Stromal cell of bone marrow (primary cell): ENCODE data around the gene SCAMP4.

ENCODE experiments used
- DNase-seq: peaks from one replicate; pipeline ENCODE4 v3.0.0-alpha.2; 2012; ENCODE audit warnings: low read depth

SCAMP4 gene

GRCh38 chr19:1912760-1913505 lies 7.7 kb downstream of the SCAMP4 start:
- DNase-seq = no peak

- DNase-seq = no peak
Measured at GRCh38 chr19:1913781-1914577, 8.8 kb downstream of the SCAMP4 start.

DNA sequence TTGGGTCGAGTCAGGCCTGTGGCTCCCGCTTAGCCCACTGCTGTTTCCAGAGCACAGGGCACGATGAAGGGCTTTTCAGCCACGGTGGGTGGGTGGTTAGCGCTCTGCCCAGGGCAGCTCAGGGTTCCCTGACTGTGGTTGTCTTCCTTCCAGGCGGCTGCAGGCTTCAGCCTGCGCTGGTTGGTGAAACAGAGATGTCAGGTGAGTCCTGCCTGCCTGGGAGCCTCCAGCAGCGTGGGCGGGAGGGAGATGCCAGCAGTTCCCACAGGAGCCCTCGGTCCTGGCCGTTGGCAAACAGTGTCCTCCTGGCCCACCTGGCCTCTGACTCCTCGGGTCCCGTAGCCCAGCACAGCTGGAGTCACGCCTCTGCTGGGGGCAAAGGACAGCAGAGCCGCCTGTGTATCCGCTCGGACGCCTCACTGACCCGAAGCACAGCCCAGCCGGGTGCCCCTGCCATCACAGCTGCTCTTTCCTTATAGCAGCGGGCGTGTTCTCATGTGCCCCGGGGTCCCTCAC lies 9.7 kb downstream of the SCAMP4 start:
- no peak for DNase-seq

- DNase-seq = no peak
Measured at GRCh38 chr19:1917146-1917545, 11.9 kb downstream of the SCAMP4 start.

DNA sequence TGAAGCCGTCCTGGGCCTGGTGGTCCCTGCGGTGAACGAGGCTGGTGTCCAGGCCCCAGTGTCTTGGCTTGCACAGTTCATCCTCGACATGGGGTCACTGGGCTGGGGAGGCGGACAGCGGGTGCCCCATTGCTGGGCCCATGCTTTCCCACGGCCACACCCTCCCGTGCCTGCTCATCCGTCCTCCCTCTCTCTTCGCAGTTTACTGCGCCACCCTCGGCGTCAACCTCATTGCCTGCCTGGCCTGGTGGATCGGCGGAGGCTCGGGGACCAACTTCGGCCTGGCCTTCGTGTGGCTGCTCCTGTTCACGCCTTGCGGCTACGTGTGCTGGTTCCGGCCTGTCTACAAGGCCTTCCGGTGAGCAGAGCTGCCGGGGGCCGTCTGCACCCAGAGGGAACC lies 12.7 kb downstream of the SCAMP4 start:
- DNase-seq = no peak

- no peak for DNase-seq
Measured at GRCh38 chr19:1918975-1919374, 13.8 kb downstream of the SCAMP4 start.

DNA sequence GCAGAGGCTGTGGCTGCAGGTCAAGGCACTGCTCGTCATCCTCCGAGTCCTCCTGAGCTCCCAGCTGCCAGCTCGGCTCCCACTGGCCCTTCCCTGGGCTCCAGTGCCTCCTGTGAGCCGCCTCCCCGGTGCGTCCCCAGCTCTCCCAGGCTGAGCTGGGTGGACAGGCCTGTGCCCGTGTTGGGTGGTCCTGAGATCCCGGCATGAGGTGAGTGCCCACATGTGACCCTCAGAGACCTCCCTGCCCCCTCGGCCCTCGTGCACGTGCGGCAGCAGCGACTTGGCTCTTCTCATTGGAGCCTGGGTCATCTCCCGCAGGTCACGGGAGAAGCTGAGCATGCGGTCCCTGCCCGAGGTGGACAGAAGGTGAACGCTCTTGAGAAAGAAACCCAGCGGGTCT lies 15.4 kb downstream of the SCAMP4 start:
- no peak for DNase-seq

DNA sequence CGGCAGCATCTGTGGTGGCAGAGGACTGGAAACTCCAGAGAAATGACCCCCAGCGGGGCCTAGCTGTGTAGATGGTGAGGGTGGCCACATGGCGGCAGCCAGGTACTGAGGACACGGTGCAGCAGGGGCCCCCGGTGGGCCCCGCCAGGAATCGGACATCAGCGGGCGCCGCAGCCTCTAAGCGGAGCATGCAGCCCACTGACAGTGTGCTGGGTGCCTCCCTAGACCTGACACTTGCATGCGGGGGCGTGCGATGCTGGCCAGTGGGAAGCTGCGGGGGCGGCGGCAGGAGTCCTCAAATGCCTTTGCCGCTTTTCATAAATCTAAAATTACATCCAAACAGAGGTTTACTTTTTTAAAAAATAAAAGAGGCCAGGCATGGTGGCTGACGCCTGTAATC lies 16.1 kb downstream of the SCAMP4 start:
- no peak for DNase-seq

- DNase-seq = no peak
Measured at GRCh38 chr19:1921825-1922224, 16.6 kb downstream of the SCAMP4 start.

- DNase-seq = no peak
Measured at GRCh38 chr19:1922803-1923202, 17.6 kb downstream of the SCAMP4 start.

- DNase-seq = no peak
Measured at GRCh38 chr19:1923319-1923718, 18.1 kb downstream of the SCAMP4 start.

DNA sequence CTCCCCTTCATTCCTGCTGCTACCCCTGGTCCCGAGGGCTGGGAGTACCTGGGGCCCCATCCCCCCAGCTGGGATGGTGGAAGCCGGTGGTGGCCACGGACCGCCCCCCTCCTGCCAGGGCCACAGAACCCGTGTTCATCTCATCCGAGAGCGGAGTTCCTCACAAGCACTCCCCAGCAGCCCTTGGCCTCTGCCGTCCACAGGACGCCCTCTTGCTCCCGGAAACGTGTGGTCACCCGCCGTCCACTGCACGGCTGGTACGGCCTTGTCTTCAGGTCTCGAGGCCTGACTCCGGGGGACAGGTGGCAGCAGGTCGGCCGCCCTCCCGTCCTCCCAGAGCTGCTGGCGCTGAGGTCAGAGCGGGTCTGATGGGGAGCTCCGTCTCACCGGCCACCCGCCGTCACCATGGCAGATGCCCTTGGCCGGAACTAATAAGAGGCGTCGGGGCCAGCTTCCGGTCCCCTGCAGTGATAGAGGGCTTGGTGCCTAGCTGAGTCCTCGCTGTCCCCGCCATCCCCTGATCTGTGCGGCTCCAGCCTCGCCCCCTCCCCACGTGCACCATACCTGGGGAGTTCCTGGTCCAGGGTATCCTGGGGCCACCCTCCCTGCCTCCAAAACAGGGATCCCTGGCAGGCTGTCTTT lies 19.2 kb downstream of the SCAMP4 start:
- no peak for DNase-seq

DNA sequence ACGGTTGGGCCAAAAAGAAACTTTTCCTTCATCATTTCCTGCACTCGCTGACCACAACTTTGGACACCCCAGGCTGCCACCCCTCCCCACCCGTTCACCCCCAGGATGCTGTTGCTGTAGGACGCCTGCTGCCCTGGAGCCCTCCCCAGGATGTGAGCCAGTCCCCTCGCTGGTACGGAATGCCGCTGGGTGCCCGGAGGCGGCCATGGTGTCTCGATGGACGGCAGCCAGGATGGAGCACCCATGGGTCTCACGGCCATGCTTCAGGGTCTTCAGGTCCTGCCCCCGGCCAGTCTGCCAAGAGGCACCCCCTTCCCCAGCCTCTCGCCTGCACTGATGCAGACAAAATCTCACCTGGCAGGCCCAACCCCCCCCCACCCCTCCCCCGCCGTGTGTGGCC lies 20.3 kb downstream of the SCAMP4 start:
- DNase-seq = no peak

DNA sequence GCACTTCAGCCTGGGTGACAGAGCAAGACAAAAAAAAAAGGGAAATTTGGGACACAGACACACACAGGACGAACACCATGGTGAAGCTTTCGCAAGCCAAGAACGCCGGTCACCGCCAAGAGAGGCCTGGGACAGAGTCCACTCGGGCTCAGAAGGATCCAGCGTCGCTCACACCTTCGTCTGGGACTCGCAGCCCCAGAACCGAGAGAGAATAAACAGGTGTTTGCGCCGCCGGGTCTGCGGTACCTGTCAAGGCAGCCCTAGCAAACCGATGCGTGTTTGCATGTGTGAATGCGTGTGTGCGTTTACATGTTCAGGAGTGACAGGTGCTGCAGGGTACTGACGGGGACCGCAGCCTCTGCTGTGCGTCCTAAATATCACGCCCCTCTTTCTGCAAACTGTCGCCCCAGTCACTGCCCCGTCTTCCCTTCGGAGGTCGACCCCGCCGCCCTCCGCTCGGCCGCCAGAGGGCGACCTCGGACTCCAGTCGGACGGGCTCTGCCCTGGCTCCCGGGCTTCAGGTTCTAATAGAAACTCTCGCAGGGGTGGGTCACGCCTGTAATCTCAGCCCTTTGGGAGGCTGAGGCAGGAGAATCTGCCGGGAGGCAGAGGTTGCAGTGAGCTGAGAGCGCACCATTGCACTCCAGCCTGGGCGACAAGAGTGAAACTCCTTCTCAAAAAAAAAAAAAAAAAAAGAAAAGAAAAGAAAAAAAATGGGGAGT lies 24.0 kb downstream of the SCAMP4 start:
- no peak for DNase-seq

GRCh38 chr19:1931445-1931844 lies 26.2 kb downstream of the SCAMP4 start:
- DNase-seq = no peak

DNA sequence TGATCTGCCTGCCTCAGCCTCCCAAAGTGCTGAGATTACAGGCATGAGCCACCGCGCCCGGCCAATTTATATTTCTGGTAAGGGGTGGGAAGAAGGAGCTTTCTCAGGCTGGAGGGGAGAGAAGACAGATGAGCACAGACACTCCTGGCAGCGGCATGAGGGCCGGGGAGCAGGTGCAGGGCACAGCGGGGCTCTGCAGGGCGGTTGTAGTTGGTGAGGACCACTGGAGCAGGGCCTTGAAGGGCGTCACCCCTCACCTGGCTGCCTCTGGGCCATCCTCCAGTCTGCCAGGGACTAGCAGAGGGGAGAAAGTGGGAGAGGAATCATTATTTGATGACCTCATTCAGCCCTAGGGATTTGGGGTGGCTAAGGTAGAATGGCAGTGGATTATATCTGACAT lies 27.2 kb downstream of the SCAMP4 start:
- DNase-seq = no peak

DNA sequence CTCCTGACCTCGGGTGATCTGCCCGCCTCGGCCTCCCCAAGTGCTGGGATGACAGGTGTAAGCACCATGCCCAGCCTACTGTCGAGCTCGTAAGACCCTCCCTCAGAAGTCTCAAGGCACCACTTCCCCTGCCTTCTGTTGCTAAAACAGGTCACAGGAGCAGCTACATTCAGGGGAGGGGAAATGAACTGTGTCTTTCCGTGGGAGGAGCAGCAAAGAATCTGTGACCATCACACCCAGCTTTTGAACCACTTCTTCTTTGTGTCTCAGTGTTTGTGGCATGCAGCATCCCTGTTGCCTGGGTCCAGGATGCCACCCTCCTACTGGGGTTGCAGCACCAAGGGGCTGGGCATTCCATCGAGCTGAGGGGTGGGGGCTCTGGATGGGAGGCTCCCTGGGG lies 28.0 kb downstream of the SCAMP4 start:
- no peak for DNase-seq

- DNase-seq = no peak
Measured at GRCh38 chr19:1933942-1934341, 28.7 kb downstream of the SCAMP4 start.

DNA sequence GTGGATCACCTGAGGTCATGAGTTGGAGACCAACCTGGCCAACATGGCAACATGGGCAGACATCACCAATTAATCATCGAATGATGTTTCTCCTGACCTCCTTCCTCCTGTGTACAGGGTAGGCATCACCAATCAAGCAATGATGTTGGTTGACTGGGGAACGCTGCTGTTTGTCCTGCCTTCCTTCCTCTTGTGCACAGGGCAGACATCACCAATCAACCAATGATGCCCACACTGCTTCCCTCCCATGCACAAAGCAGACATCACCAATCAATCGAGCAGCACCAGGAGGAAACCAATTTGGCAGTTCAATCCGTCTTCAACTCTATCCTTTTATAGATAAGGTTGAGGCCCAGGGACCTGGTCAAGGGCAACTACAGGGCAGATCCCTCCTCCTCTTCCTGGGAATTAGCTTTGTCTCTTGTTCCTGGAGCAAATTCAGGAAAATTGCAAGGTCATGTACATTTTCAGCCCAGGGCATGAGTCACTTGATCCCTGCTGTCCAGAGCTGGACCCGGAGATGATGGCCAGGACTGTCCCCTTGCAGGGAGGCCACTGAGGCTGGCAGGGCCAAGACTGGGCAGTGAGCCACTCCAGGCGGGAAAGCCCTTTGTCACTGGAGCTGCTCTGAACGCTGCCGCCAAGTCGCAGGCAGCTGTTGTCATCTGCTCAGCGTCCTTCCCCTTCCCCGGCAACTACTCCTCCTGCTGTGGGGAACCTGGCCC lies 30.4 kb downstream of the SCAMP4 start:
- no peak for DNase-seq

- DNase-seq = no peak
Measured at GRCh38 chr19:1936430-1936829, 31.2 kb downstream of the SCAMP4 start.

DNA sequence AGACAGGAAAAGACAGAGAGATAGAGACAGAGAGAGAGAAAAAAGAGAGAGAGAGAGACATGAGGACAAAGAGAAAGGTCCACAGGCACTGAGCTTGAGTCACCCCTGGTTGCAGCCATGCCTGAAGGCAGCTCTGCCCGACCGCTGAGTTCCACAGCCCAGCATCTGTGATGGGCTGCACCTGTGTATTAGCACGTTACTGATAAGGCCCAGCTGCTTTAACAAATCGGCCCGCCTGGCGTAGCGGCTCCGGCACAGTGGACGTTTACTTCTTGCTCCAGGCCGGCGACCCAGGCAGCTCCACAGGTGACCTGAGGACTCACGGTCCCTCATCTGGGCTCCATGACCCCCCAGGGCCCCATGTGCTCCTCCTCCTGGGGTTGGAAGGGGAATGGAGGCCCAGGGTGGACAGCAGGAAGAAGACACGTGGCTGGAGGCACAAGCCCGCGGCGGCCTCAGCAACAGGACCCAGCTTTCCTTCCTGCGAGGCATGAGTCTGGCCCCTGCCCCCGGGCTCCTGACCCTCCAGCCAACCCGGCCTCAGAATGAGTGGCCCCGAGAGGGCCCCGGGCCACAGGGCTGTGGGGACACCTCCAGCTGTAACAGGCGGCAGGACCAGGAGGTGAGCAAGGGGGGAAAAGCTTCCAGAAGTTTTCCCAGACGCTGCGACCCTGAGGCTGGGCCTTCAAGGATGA lies 31.9 kb downstream of the SCAMP4 start:
- no peak for DNase-seq
